ENCODE results near the gene CERS5. TPM values are rescaled to one million over a fixed set of nuclear protein-coding genes. Genes with fewer than 3 reads are reported as not detected.

Gene CERS5
- total and polyA plus RNA-seq, 10 of the 15 experiments (the other 5 are each of a cell fraction or from before 2014, with no cell fraction given) = 6.8 to 50.1 (median 31.8) TPM

DNA sequence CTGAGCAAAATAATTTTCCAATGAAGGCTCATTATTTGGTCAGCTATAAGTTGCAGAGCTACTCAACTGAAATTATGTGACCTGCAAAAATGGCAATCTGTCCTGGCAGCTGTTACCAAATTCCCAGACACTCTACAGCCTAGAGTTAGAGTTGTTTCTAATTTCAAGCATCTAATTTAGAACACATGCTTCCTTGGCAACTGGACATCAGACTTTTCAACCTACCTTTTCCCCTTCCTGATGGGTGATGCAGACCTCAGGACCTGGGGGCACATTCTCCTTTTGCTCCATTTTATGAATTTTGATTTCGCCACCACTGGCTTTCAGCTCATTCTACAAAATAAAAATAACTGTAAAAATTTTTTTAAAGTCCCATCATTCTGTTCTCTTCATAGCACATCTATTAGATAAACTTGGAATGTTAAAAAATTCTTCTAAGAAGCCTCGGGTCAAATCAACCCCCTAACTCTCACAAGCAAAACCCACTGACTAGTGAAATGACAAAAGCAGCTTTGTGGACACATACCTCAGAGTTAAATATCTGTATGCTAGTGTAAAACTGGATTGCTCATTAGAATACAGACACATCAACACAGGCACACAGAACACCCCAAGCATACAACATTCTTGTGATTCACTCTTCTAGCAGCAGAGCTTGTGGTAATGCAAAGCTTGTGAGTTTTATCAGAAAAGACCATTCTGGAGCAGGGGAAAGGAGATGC lies 33.5 kb upstream of the CERS5 start (continued):
- no peak for TF ChIP-seq WRNIP1 (IDR thresholded peaks at IDR 0.05; ENCODE audit: borderline replicate concordance, low read depth, low read length)
- no peak for TF ChIP-seq RUNX3 (IDR thresholded peaks at IDR 0.05; ENCODE audit: low read length)
- TF ChIP-seq NR2C1 (IDR thresholded peaks at IDR 0.05) = no peak
- TF ChIP-seq, protein P1, sequence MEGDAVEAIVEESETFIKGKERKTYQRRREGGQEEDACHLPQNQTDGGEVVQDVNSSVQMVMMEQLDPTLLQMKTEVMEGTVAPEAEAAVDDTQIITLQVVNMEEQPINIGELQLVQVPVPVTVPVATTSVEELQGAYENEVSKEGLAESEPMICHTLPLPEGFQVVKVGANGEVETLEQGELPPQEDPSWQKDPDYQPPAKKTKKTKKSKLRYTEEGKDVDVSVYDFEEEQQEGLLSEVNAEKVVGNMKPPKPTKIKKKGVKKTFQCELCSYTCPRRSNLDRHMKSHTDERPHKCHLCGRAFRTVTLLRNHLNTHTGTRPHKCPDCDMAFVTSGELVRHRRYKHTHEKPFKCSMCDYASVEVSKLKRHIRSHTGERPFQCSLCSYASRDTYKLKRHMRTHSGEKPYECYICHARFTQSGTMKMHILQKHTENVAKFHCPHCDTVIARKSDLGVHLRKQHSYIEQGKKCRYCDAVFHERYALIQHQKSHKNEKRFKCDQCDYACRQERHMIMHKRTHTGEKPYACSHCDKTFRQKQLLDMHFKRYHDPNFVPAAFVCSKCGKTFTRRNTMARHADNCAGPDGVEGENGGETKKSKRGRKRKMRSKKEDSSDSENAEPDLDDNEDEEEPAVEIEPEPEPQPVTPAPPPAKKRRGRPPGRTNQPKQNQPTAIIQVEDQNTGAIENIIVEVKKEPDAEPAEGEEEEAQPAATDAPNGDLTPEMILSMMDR (IDR thresholded peaks at IDR 0.05 in 2 of 3, conservative IDR thresholded peaks at IDR 0.05 in 1 of 3; ENCODE audit: control insufficient read depth in 2 of 3, extremely low read depth in 1 of 3, insufficient read depth in 1 of 3, low read depth in 3 of 3, low read length in 3 of 3) = no peak

DNA sequence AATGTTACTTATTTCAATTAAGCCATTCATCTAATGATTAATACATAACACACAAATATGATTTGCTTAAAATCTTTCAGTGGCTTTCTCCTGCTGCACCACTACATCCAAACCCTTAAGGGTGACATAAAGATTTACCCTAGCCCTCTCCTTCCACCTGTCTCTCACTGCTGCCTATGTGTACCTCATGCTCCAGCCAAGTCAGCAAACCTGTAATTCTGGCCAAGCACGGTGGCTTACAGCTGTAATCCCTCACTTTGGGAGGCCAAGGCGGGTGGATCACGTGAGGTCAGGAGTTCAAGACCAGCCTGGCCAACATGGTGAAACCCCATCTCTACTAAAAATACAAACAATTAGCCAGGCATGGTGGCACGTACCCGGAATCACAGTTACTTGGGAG lies 31.7 kb upstream of the CERS5 start:
- WGBS (ENCODE audit: insufficient coverage, insufficient replicate concordance, low lambda C conversion rate, missing lambda C conversion rate) = 100% methylated on average over 5 of the region's 5 CpGs
- BruUV-seq (replicated peaks) = no TSS peak
- H3K4me3 ChIP-seq = no peak overlapping the region
- TF ChIP-seq SUZ12 (IDR thresholded peaks at IDR 0.05; ENCODE audit: unreplicated experiment) (no peak), DPF2 (IDR thresholded peaks at IDR 0.05) (no peak), NRF1 (conservative IDR thresholded peaks at IDR 0.05; ENCODE audit: low read depth, low read length) (no peak), ZNF384 (IDR thresholded peaks at IDR 0.05; ENCODE audit: borderline replicate concordance, low read depth, low read length) (no peak), ZNF217 (IDR thresholded peaks at IDR 0.05) (no peak), HDAC2 (IDR thresholded peaks at IDR 0.05) (no peak), ATF7 (IDR thresholded peaks at IDR 0.05; ENCODE audit: low read depth) (no peak)
- TF ChIP-seq, protein P2, sequence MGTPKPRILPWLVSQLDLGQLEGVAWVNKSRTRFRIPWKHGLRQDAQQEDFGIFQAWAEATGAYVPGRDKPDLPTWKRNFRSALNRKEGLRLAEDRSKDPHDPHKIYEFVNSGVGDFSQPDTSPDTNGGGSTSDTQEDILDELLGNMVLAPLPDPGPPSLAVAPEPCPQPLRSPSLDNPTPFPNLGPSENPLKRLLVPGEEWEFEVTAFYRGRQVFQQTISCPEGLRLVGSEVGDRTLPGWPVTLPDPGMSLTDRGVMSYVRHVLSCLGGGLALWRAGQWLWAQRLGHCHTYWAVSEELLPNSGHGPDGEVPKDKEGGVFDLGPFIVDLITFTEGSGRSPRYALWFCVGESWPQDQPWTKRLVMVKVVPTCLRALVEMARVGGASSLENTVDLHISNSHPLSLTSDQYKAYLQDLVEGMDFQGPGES (IDR thresholded peaks at IDR 0.05) = no peak
- no peak overlapping the region for H3K9ac ChIP-seq (ENCODE audit: control insufficient read depth, insufficient read depth, low read length)
- peaks cover 2 to 24% of the 10 kb centered on the region in 2 experiments; a peak in 3 of 4 replicates for H3K36me3 ChIP-seq (ENCODE audit: control insufficient read depth in 2 of 2, insufficient read depth in 2 of 2, low read length in 1 of 2)
- POLR2A ChIA-PET = no interaction called here
- no peak overlapping the region for H2AFZ ChIP-seq (ENCODE audit: control insufficient read depth, low read depth, low read length)
- FAIRE-seq = no peak
- in situ Hi-C loops (cut with MboI) (no loop called here), intact Hi-C loops (cut with micrococcal nuclease; ENCODE audit: unreplicated experiment) (no loop called here)
- RAD21 ChIA-PET (ENCODE audit: unreplicated experiment) = no interaction called here
- no peaks in the 10 kb centered on the region for H3K79me2 ChIP-seq (ENCODE audit: control insufficient read depth, insufficient read depth, low read length)
- no peak for DNase-seq (ENCODE audit: low read depth, low spot score)
- CTCF ChIA-PET = interaction anchor here (2.3 kb wide), 1 partner anchor 116 kb away, joined by 6 read pairs; no protein-coding TSS in a partner anchor
- no peaks in the 10 kb centered on the region for H3K4me1 ChIP-seq (ENCODE audit: control insufficient read depth, insufficient read depth, low read length)
- SMC1A ChIA-PET (ENCODE audit: uncharacterized antibody, unreplicated experiment) = interaction anchor here (1.0 kb wide), 1 partner anchor 16 kb away, joined by 4 read pairs; no protein-coding TSS in a partner anchor
- no peaks in the 10 kb centered on the region for H3K9me3 ChIP-seq (replicated peaks; ENCODE audit: control insufficient read depth, insufficient read depth, low read length)
- no peaks in the 10 kb centered on the region for H4K20me1 ChIP-seq (ENCODE audit: control insufficient read depth, insufficient read depth)
- H3K27ac ChIP-seq (ENCODE audit: control insufficient read depth, insufficient read depth) = no peak overlapping the region
- H3K4me2 ChIP-seq (ENCODE audit: control insufficient read depth, insufficient read depth) = no peak overlapping the region
- no peak for ATAC-seq
- H3K27me3 ChIP-seq (replicated peaks in 1 of 2; ENCODE audit: control insufficient read depth in 2 of 2, insufficient read depth in 2 of 2, low read length in 1 of 2) = no peaks in the 10 kb centered on the region
